LNCaP clone FGC (cell line): ENCODE measurements around the gene GABARAPL1.
A peak's percentile ranks its signal among the peaks of the same experiment; 100 is the strongest.
"Not testable (repeated sequence)": the region's sequence is repeated elsewhere in the genome, so short reads cannot be mapped to it uniquely, and the experiment has no call there.

Experiments
- DNase-seq: peaks from one replicate; pipeline ENCODE4 v3.0.0-alpha.2; 2011; ENCODE audit warnings: low read depth
- H3K4me3 ChIP-seq: 2 replicates; pipeline ENCODE4 v1.5.1; 2011; ENCODE audit warnings: mild to moderate bottlenecking, low read depth, low read length, control low read depth
- CTCF ChIP-seq: IDR thresholded peaks from 2 replicates; pipeline ENCODE4 v1.5.1; 2012; ENCODE audit warnings: mild to moderate bottlenecking; ENCODE audit not compliant: control insufficient read depth, insufficient read depth; ENCODE audit errors: extremely low read depth

The GABARAPL1 gene

GRCh38 chr12:10213168-10214135 is 775 bp downstream of the GABARAPL1 start:
- no peak for DNase-seq
- H3K4me3 ChIP-seq = peak overlapping the region; percentile 73
- TF ChIP-seq CTCF = no peak

DNA sequence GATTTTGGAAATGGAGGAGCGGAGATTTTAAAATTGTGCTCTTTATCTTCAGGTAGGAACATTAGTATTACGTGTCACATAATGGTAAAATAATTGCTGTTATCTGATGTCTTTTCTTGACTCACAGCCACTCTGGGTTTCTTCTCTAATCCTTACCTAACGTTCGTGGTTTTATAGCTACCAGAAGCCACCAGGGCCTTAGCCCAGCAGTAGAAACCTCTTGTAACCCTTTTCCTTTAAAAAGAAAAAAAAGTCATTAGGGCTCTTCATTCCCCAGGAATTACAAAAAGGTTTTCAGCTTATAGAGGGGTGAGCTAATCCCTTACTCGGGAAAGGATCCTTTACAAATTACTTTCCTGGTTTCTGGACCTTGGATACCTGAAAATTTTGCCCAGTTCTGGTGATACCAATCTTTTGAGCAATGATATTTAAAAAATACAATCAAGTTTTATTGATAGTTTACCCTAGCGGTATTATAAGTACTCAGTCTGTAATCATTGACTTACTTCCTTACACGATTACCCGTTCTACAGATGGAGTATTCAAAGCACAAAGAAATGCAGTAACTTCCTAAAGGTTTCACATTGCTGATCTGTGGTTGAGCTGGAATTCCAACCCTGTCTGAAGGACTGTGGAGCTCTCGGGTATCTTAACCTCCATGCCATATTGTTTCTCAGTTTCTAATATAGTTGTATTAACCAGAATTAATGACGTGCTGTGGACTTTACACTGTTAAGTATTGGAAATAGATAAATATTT is 1.6 kb downstream of the GABARAPL1 start:
- no peak for DNase-seq
- H3K4me3 ChIP-seq = peak overlapping the region; percentile 73
- no peak for TF ChIP-seq CTCF

GRCh38 chr12:10214895-10215267 is 2.2 kb downstream of the GABARAPL1 start:
- DNase-seq = no peak
- TF ChIP-seq CTCF = no peak
- H3K4me3 ChIP-seq = peak overlapping the region; percentile 73

GRCh38 chr12:10215436-10215835 is 2.8 kb downstream of the GABARAPL1 start:
- no peak for TF ChIP-seq CTCF
- H3K4me3 ChIP-seq = no peak overlapping the region
- no peak for DNase-seq

GRCh38 chr12:10215946-10216345 is 3.3 kb downstream of the GABARAPL1 start:
- not testable (repeated sequence) for H3K4me3 ChIP-seq

GRCh38 chr12:10218021-10218420 is 5.3 kb downstream of the GABARAPL1 start:
- DNase-seq = no peak
- no peak for TF ChIP-seq CTCF
- no peak overlapping the region for H3K4me3 ChIP-seq

More at GRCh38 chr12:10215946-10216345, 3.3 kb downstream of the GABARAPL1 start:
- DNase-seq = not testable (repeated sequence)

DNA sequence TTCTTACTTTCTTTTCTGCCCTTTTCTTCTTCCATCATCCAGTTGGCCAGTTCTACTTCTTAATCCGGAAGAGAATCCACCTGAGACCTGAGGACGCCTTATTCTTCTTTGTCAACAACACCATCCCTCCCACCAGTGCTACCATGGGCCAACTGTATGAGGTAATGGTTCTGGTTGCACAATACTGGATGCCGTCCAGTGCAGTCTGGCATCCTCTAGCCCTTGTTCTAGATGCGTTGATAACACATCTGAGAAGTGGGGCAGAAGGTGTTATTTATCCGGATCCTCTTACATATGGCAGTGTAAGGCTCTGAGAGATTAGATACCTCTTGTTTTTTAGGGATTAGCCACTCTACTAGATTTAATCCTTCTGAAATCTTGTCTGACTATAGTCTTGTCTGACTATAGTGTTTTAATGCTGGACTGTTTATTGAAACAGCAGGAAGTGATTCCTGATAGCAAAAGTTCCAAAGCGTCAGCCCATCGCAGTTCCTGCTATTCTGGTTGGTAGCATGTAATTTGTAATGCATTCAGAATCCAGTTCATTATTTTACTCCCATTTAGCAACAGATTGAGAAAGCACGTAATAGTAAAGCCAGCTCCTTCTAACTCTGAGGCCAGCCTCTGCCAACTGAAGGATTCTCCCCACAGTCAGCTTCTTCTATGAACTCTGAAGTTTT is 7.9 kb downstream of the GABARAPL1 start:
- H3K4me3 ChIP-seq = no peak overlapping the region
- DNase-seq = peak; percentile 99

More for the DNA sequence above, 7.9 kb downstream of the GABARAPL1 start:
- TF ChIP-seq CTCF = no peak
